CD4-positive, alpha-beta T cell treated with Interleukin-15 for 4 hours (primary cell): ENCODE data around the gene ASB4.
"Not testable (repeated sequence)": the region's sequence is repeated elsewhere in the genome, so short reads cannot be mapped to it uniquely, and the experiment has no call there.

ENCODE experiments used
- DNase-seq: peaks from one replicate; pipeline ENCODE4 v3.0.0-alpha.2; 2020; ENCODE audit warnings: low spot score

ASB4 gene

GRCh38 chr7:95479992-95480624, 5.6 kb upstream of the ASB4 start:
- no peak for DNase-seq

GRCh38 chr7:95481271-95482165, 4.2 kb upstream of the ASB4 start:
- no peak for DNase-seq

- no peak for DNase-seq
Measured at GRCh38 chr7:95482424-95482823, 3.3 kb upstream of the ASB4 start.

- no peak for DNase-seq
Measured at GRCh38 chr7:95490231-95490762, 4.6 kb downstream of the ASB4 start.

GRCh38 chr7:95491201-95491600, 5.5 kb downstream of the ASB4 start:
- DNase-seq = no peak

GRCh38 chr7:95491634-95492314, 6.0 kb downstream of the ASB4 start:
- no peak for DNase-seq

- no peak for DNase-seq
Measured at GRCh38 chr7:95493247-95493646, 7.5 kb downstream of the ASB4 start.

GRCh38 chr7:95493844-95494243, 8.1 kb downstream of the ASB4 start:
- DNase-seq = no peak

GRCh38 chr7:95501261-95501832, 15.6 kb downstream of the ASB4 start:
- DNase-seq = no peak

- no peak for DNase-seq
Measured at GRCh38 chr7:95502403-95502802, 16.7 kb downstream of the ASB4 start.

- no peak for DNase-seq
Measured at GRCh38 chr7:95503271-95504131, 17.8 kb downstream of the ASB4 start.

GRCh38 chr7:95504132-95504588, 18.4 kb downstream of the ASB4 start:
- not testable (repeated sequence) for DNase-seq

GRCh38 chr7:95508780-95509179, 23.0 kb downstream of the ASB4 start:
- DNase-seq = no peak

GRCh38 chr7:95509199-95509598, 23.5 kb downstream of the ASB4 start:
- DNase-seq = no peak

GRCh38 chr7:95511716-95512260, 26.0 kb downstream of the ASB4 start:
- DNase-seq = peak; percentile 51

GRCh38 chr7:95517458-95517857, 31.7 kb downstream of the ASB4 start:
- no peak for DNase-seq

- no peak for DNase-seq
Measured at GRCh38 chr7:95517870-95518269, 32.1 kb downstream of the ASB4 start.

- no peak for DNase-seq
Measured at GRCh38 chr7:95520136-95520535, 34.4 kb downstream of the ASB4 start.

GRCh38 chr7:95525503-95525902, 39.8 kb downstream of the ASB4 start:
- no peak for DNase-seq

GRCh38 chr7:95526128-95526738, 40.5 kb downstream of the ASB4 start:
- DNase-seq = no peak
